CD4-positive, alpha-beta T cell treated with Interleukin-12 subunit alpha and Interleukin-12 subunit beta, for 1 hour (primary cell): ENCODE measurements around the gene SH2D4B.

Experiments
- DNase-seq: peaks from one replicate; pipeline ENCODE4 v3.0.0-alpha.2; 2020

SH2D4B gene

DNA sequence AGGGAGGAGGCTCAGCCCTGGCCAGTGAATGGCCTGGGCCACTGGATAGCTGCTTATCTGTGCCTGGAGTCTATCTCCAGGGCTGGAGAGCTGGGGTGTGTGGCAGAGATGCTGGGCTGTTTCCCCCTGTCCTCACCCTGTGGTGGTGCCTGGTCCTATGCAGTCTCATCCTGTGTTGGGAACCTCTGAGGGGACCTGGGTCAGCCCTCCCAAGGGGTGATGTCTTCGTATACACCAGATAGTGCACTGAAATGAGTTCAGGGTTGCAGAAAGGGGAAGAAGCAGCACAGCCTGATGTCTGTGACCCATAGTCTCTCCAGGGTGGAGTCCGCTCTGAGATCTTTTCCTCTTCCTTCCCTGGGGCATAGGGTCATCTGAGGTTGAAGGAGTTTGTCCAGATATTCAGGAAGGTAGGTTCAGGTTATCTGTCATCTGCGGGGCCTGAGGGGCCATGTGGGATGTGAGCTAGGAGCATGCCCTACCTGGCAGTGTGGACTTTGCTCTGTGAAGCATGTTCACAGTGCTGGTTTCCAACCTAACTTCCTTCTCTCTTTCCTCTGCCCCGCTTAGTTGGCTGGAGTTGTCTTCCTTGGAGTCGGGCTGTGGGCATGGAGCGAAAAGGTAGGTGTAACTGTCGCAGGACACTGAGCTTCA is 33.4 kb upstream of the SH2D4B start:
- DNase-seq: no peak

DNA sequence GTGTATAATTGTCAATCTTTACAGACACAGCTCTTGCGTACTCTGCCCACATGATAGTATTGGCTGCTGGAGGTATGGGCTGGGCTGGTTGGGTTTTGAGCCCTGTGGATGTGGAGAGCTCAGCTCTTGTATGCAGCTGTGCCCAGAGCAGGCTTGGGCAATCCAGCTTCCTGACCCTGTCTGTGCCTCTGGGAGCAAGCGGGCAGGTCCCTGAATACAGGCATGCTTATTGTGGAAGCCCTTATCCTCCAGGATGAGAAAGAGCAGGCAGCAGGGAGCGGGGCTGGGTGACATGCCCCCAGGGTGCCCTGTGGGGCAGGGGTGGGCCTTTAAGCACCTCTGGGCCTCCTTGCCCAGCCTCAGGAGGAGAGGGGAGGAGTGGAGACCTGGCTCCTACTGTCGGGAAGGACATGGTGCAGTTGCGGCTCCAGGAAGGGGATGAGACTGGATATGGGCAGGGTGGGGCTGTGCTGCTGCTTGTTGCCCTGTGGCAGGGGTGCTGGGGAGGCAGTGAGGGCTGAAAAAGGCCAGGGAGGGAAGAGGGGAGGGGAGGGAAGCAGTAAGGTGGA is 32.7 kb upstream of the SH2D4B start:
- no peak for DNase-seq

DNA sequence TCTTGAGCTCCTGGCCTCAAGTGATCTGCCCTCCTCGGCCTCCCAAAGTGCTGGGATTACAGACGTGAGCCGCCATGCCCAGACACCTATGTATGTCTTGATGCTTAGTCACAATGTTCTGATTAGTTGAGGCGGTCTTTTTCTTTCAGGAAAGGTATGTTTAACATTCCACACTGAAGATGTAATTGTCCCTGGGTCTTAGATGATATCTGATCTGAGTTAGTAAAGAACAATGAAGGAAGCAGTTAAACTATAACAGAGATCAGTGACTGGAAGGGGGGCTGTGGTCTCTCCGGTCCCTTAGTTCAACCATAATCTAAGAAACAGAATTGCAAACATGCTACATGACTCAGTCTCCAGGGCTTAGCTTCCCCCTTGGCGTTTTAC is 31.5 kb upstream of the SH2D4B start:
- DNase-seq: no peak

DNA sequence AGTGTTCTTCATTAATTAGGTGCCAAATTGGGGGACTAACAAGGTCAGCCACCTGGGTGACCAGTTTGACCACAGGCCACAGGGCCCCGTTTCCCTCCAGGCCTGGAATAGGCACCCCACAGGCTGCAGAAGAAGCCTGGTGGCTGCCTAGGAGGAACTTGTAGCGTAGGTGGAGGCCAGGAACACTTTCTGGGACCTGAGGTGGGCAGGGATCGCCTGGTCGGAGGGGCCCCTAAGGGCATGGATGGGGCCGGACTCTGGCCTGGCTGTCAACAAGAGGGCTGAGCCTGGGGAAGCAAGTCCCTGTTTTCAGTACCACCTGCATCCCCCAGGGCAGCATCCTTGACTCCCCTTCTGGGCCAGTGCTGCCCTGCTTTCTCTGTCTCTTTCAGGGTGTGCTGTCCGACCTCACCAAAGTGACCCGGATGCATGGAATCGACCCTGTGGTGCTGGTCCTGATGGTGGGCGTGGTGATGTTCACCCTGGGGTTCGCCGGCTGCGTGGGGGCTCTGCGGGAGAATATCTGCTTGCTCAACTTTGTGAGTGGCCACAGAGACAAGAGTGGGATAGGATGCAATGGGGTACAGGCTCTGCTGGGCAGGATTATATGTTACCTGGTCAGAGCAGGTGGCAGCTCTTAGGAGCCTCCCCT is 30.7 kb upstream of the SH2D4B start:
- no peak for DNase-seq

DNA sequence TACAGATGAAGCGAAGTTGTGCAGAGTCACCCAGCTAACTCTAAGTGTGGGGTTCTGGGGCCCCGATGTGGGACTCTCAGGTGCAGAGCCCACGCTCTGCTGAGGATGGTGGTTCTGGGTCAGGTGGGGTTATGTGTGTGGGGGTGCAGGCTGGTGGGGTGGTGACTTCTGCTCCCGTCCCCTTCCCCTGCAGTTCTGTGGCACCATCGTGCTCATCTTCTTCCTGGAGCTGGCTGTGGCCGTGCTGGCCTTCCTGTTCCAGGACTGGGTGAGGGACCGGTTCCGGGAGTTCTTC is 28.6 kb upstream of the SH2D4B start:
- DNase-seq: no peak

DNA sequence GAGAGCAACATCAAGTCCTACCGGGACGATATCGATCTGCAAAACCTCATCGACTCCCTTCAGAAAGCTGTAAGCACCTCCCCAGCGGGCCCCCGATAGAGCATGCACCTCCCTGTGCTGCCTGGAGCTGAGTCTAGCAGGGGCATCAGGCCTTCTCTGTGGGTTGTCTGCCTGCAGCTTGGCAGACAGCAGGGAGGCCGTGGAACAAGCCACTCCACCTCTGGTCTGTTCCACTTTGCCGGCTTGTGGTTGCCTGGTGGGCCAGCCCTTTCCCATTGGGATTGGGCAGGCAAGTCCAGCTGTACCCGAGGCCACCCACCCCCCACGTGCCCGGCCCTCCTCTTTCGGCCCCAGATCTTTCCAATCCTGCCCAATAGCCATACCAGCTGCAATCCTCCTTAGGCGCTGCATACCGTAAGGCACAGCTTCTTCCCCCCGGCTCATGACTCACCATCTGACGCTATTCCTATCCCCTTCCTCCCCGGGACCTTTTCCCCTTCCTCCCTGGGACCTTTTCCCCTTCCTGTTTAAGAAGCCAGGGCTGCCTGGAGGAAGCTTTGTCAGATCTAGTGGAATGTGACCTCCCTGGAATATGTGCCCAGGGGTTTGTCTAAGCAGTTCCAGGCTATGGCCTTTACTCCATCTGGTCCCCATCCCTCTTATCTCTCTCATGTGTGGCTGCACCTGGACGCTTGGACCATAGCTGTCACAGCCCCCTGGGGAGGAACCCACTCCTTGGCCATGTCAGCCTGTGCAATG is 28.1 kb upstream of the SH2D4B start:
- DNase-seq: no peak

DNA sequence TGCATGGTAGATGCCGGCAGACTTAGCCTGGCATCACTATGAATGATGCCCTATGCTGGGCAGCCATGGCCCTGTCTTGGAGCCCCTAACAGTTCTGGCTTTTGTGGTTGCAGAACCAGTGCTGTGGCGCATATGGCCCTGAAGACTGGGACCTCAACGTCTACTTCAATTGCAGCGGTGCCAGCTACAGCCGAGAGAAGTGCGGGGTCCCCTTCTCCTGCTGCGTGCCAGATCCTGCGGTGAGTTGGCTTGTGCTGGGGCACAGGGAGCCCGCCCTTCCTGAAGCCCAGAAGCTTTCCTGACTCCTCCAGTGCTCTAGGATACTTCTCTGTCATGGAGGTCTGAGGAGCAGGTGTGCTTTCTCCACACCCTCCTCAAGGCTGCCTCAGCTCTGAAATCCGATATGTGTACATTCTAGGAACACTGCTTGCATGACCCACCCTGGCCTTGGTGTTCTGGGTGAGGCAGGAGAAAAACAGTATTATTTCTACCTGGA is 25.6 kb upstream of the SH2D4B start:
- DNase-seq: no peak

DNA sequence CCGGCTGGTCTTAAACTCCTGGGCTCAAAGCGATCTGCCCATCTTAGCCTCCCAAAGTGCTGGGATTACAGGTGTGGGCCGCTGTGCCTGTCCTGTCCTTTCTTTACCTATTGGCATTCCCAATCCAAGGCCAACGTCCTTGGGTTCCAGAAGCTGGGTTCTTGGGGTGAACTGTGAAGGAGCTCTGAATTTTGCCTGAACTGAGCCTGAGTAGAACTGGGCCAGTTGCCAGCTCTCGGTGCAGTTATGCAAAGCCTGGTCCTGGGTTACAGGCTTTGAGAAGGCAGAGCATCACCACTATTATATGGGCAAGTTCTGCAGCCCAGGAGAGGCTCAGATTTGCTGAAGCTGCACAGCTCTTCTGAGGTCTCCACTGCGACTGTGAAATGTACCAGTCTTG is 24.6 kb upstream of the SH2D4B start:
- no peak for DNase-seq

DNA sequence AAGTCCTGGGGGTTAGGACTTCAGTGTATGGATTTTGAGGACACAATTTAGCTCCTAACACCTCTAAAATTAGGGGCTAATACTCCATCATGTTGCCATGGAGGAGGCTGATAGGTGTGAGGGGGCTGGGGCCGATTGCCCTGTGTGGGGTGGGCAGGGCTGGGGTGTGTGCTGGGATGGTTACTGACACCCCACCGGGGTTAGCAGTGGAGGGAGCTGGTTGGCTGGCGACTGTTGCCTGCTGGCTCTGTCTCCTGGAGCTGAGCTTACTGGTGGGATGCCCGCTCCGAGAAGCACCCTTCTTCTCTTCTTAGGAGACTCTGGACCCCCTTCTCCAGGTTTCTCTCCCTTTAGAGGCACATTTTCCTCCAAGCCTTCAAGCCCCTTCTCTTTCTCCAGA is 22.2 kb upstream of the SH2D4B start:
- DNase-seq: no peak

DNA sequence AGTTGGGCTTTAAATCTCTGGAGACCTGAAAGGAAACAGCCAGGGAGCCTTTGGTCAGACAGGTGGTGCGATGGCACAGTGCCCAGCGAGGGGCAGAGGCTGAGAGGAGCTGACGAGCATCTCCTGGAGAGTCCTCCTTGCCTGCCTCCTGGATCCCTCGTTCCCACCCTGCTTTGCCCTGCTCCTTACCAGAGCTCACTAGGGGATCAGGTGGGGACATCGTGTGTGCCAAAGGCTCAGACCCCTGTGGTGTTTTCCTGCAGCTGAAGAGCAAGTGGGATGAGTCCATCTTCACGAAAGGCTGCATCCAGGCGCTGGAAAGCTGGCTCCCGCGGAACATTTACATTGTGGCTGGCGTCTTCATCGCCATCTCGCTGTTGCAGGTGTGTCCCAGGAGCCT is 21.8 kb upstream of the SH2D4B start:
- DNase-seq: no peak

DNA sequence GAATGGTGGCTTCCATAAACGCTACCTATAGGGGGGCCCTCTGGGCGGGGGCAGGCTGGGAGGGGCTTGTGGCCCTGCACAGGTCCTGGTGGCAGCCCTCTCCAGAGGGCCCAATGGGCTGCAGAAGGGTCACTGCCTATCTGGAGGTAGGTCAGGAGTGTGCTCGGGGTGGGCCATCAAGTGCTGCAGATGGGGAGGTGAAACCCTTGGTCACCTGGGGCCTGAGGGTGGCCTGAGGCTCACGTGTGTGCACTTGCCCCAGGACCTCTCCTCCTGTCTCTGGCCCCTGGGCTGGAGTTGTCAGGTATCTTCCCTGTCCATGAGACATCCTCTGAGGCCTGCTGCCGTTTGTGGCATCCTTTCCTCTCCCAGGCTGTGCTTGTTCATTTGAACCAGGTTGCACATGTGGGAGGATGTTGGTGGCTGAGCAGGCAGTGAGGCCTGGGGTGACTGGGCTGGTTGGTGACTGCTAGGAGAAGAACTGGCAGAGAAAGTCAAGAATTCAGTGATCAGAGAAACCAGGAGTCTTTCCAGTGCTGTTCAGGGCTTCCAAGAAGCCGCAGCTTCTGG is 21.1 kb upstream of the SH2D4B start:
- DNase-seq: no peak

DNA sequence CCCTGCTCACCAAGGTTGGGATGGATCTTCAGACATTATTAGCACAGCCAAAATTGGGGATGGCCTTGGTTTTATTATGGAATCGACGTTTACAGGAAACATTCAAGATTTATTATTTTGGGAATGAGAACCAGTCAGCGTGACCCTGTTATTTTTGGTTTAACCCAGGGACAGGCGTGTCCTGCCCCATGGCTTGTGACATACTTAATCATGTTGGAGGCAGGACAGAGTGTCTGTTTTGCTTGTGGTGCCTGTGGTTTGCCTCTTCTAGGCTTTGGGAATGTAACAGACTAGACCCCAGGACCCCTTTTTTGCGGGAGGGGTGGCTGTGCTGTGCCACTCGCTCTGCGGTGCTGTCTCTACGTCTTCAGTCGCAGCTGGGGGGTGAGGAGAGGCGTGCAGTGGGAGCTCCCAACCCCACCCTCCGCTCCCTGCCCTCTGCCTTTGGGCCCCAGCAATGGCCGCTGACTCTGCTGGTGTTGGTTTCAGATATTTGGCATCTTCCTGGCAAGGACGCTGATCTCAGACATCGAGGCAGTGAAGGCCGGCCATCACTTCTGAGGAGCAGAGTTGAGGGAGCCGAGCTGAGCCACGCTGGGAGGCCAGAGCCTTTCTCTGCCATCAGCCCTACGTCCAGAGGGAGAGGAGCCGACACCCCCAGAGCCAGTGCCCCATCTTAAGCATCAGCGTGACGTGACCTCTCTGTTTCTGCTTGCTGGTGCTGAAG is 20.1 kb upstream of the SH2D4B start:
- DNase-seq: no peak

DNA sequence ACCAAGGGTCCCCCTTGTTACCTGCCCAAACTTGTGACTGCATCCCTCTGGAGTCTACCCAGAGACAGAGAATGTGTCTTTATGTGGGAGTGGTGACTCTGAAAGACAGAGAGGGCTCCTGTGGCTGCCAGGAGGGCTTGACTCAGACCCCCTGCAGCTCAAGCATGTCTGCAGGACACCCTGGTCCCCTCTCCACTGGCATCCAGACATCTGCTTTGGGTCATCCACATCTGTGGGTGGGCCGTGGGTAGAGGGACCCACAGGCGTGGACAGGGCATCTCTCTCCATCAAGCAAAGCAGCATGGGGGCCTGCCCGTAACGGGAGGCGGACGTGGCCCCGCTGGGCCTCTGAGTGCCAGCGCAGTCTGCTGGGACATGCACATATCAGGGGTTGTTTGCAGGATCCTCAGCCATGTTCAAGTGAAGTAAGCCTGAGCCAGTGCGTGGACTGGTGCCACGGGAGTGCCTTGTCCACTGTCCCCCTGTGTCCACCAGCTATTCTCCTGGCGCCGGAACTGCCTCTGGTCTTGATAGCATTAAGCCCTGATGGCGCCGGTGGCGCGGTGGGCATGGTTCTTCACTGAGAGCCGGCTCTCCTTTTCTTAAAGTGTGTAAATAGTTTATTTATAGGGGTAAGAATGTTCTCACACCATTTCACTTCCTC is 19.4 kb upstream of the SH2D4B start:
- DNase-seq: no peak

DNA sequence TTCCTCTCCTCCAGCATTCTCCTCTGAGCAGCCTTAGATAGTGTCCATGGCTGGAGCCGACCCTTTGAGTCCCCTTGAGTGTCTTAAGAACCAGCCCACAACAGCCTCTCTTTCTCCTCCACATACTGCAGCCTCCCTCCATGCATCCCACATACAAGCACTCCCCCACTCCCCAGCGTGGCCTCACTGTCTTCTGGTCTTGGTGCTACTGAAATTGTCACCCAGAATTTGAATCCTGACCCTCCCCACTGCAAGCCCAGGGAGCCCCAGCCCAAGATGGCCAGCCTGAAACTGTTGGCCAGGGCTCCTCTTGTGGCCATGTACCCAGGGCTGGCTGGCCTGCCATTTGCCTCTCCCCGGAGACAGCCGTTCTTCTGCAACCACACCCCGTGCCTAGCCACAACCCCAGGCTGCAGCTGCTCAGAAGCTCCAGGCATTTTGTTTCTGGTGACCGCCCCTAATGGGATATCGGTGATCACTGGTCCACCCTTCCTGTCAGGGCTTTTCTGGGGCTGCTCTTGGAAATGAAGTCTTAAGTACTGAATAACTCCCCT is 18.8 kb upstream of the SH2D4B start:
- DNase-seq: no peak

DNA sequence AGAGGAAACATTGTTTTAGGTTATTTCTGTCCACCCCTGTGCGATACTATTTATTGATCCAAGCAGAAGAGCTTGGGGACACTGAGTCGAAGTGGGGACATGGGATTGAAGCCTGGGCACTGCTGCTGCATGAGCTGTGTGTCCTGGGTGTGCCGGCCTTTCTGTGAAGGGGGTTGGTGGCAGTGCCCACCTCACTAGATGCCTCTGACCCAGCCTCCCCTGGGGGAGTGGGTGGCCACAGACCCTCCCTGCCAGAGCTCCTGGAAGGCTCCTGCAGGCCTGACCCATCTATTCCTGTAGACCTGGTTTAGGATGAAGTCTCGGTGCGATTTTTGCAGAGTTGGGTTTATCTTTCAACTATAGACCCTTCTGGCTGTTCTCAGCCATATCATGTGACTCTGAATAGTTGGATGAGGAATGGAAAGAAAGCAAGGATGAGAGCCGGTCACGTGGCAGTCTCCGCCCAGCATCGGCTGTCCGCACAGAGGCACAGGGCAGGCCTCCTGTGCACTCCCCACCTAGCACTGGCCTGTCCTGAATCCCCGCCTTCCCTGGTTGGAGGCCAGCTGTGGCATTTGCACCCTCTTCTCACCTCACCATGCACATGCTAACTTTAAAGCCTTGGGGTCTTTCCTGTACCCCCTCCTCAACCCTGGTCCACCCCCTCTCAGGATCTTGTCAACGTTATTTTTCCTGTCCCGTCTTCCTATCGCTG is 17.6 kb upstream of the SH2D4B start:
- DNase-seq: no peak

DNA sequence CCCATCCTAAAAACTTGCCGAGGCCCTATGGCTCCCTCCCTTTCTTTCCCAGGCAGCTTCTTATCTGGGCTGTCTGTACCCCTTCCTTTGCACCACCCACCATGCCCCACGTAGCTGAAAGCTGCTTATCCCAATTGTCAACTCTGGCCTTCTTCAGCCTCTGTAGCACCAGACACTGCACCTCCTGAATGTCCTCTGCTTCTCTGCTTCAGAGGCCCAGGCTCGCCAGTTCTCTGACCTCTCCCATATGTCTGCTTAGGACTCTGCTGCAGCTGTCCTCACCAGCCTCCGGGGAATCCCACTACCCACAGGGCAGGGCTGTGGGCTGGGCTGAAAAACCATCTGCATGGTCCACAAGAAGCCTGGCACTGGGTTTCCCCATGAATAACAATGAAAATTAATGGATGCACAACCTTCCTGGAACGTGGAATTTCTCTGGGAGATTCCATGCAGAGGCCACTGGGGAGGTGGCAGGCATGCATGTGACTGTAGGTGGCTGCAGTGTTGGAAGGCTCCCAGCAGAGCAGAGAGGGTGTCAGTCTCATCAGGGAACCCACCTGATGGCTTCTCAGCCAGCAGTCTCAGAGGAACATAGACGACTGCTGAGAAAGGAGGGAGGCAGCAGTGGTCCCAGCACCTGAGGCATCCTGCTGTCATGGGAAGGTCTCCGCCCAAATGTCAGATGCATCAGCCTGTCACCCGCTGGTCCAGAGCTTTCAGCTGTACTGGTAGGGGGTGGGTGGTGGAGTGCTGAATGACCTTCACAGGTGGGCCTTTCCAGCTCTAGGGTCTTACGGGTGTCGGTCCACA is 16.8 kb upstream of the SH2D4B start:
- DNase-seq: no peak

DNA sequence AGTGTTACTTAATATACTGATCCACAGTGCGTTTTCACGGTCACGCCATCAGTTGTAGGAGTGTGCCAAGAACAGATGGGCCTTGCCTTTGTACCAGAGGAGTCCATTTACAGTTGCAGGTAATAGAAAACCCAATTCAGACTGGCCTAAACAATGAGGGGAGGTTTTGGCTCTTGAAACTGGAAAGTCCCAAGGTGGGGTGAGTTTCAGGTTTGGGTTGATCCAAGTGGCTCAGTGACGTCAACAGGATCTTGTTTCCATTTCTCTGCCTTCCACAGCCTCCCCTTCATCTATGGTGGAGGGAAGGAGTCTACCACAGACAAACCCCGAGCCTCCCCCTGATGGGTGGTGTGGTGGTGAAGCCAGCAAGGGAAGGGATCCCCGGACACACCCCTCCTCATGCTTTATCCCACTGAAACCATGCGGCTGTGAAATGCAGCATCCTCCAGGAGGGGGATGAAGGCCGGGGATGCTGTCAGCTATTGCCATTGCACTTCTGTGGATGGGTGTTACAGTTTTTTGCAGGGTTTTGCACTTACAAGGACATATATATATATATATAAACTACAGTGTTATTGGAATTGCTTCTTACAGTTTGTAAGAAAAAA is 14.8 kb upstream of the SH2D4B start:
- no peak for DNase-seq

DNA sequence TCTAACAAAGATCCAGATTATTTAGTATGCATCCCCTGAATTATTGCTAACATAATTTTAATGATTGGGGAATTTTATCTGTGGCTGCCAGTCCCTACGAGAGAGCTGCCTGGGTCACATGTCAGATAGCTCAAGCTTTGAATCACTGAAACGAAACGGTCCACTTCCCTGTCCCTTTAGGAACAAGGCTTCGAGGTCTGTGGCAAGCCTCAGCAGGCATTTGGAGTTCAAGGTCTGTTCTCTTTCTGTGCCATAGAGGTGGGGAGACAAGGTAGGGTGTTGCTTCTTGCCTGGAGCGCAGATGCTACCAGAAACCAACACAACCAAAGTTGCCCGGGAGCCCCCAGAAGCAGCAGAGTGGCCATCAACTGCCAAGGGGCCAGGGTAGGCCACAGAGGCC is 13.9 kb upstream of the SH2D4B start:
- DNase-seq: no peak

DNA sequence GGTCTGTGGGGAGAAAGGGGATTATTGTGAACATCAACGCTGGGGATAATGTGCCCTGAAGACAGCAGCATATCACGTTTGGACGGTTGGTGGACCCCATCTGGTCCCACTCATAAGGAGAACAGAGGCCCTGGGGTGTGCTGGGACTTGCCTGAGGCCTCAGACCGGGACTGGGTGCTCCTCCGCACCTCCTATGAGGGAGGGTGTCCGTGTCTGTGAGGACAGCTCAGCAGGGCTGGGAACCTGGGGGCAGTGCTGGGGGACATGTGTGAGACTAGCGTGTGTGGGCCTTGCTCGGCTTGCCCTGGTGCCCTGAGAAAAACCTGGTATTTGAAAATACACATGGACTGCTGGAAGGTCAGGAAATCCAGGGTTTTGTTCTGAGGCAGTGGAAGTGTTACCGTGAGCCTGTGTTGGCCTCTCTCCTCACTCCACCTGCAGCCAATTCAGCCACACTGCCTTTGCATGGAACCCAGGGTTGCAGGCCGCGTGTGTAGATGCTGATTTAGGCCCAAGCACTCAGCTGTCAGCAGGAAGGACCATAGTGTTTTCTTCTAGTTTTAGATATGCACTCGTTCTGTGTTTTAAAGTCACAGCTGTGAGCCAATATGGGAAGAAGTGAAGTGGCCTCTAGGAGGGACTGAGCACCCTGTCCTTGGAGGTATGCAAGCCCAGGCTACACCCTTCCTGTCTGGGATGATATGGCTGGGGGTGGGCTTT is 13.4 kb upstream of the SH2D4B start:
- no peak for DNase-seq
